Measurements from ENCODE around the gene SLX4.
A peak's percentile ranks its signal among the peaks of the same experiment; 100 is the strongest.

The SLX4 gene

DNA sequence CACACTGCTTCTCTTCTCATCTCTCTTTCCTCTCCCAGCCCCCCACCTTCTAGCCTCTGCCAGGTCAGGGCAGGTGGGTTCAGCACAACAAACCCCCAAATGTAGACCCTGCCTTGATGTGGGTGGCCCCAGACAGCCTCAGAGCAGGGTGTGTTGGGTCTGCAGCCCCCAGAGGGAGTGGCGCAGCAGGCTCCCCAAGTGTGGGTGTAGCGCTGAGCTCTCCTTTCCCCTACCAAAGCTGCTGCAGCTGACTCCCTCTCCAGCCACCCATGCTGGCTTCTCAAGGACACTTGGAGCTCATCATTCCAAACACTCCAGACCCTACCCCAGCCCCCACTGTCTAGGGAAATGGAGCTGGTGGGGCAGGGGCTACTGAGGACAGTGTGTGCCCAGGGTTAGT, 61.5 kb downstream of the SLX4 start:
- DNase-seq (ENCODE audit: low read depth), result no peak

GRCh38 chr16:3548859-3549258, 62.5 kb downstream of the SLX4 start:
- DNase-seq (ENCODE audit: low read depth), result no peak

GRCh38 chr16:3548445-3548844, 63.0 kb downstream of the SLX4 start:
- no peak for DNase-seq (ENCODE audit: low read depth)

DNA sequence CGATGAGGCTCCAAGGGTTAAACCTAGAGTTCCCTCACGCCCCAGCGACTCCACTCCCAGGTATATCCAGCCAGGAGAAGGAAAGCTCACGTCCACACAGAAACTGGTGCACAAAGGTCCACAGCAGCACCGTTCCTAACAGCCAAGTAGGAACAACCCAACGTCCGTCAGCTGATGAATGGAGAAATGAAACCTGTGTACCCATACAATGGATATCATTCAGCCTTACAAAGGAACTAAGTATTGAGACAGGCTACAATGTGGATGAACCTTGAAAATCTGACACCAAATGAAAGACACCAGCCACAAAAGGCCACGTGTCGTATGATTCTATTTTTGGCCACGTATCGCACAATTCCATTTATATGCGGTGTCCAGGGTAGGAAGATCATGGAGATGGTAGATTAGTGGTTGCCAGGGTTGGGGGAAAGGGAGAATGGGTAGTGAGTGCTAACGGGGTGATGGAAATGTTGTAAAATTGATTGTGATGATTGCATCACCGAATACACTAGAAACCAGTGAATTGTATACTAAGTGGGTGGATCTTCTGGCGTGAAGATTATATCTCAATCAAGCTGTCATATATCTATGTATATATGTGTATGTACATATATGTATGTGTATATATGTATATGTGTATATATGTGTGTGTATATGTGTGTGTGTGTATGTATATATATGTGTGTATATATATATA, 64.3 kb downstream of the SLX4 start:
- DNase-seq (ENCODE audit: low read depth), result no peak

- no peak for DNase-seq (ENCODE audit: low read depth)
Measured at GRCh38 chr16:3542601-3543373, 68.6 kb downstream of the SLX4 start.

DNA sequence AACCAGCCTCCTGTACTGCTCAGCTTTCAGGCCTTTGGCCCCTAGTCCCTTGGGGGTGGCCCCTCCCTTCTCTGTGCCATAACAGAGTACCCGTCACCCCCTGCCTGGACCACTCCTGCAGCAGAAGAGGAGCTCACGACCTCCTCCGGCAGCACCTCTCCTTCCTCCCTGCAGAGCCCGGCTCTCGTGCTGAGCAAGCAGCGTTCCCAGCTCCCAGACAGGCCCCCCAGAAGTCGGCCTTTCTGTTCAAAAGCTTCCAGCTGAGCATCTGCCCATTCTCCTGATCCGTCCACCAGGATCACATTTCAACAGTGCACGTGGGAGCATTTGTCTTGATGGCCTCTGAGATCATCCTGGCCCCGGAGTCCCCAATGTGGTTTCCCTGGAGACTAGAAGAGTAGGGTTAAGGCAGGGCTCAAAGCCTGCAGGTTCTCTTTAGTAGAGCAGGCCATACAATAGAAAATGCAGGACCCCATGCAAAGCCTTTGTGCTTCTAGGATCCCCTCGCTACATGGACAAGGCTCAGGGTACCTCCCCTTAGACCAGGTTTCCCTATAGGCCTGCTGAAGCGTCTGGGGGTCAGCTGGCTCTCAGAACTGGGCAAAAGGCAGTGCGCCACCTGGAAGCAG, 69.8 kb downstream of the SLX4 start:
- DNase-seq (ENCODE audit: low read depth), result no peak

- DNase-seq (ENCODE audit: low read depth), result no peak
Measured at GRCh38 chr16:3538222-3538621, 73.2 kb downstream of the SLX4 start.

DNA sequence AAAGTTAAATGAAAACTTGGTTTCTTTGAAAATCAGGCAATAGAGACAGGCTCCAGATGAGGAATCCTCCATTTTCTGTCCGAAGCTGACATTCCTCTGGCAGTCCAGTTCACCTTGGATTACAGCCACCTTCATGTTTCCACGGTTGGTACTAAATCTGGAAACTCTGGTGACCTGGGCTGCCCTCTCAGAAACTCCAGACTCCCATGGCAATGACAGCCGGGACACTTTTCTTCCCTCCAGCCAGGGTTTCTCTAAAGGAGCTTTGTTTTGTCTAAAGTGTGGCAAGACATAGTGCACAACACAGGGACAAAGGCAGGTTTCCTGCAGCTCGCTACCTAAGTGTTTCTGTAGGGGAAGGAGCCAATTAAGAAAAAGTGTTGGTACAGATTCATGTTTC, 74.6 kb downstream of the SLX4 start:
- DNase-seq (ENCODE audit: low read depth), result no peak

GRCh38 chr16:3536271-3536731, 75.1 kb downstream of the SLX4 start:
- peak; percentile 68 for DNase-seq (ENCODE audit: low read depth)

- DNase-seq (ENCODE audit: low read depth), result no peak
Measured at GRCh38 chr16:3534126-3534525, 77.3 kb downstream of the SLX4 start.

DNA sequence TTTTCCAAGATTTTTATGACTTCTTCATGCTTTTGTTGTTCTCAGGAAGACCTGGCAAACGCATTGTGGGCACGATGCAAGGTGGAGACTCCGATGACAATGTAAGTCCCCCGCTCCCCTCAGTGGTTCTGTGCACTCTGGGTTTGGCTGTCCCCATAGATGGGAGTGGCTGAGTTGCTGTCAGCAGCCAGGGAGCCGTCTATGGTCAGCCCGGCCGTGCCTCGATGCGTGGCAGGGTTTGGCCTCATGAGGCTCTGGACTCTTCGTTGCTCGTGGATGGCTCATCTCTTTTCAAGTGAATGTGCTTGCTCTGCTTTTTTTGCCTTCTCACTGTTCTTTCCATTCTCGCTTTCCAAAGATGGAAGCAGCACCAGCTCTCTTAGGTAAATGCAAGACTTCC, 78.7 kb downstream of the SLX4 start:
- no peak for DNase-seq (ENCODE audit: low read depth)

Data from GM04503 (cell line).